Right hindlimb (tissue), 1 donor: ENCODE data around the gene MIGA1.
"Not testable (repeated sequence)": the region's sequence is repeated elsewhere in the genome, so short reads cannot be mapped to it uniquely, and the experiment has no call there.

Experiments
- DNase-seq: peaks from one replicate; pipeline ENCODE4 v3.0.0-alpha.2; 2018

The MIGA1 gene

DNA sequence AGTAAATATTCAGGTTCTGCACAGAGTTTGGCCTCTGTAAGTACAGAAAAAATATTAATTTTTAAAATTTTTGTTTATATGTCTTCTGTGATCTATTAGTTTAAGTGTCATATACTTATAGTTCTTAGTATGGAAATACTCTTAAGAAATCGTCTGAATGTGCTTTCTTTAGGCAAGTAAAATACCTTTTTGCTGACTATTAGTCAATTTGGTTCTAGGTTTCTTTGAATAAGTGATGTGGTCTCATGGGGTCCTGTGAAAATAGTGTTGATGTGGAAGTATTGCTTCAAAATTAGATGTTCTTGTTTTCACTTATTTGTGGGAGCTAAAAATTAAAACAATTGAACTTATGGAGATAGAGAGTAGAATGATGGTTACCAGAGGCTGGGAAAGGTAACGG lies 23.9 kb downstream of the MIGA1 start:
- DNase-seq: no peak

DNA sequence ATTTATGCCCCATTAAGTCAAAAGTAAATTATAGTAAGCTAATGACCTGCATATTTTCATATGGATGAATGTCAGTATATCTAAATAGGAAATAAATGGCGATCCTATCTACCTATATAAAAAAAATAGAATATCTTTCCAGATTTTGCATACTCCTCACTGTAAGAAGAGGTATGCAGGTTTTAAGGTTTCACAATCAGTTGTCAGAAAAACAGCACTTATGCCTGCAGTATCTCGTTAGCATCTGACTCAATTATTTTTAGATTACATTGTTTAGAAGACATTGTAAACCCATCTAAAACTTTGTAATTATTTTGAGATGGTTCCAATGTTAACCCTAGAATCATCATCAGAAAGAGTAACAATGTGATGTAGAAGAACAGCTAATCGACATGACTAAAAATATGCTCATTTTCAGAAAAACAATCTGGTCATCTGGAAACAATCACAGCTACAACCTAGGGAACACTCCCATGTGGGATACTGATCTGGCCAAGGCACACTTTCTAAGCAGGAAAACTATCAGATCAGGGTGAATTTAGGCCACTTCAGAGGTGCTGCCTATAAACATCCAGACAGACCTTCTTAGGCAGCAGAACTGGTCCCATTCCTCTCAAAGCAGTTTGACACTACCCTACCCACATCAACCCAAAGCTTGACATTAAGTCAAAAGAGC lies 30.5 kb downstream of the MIGA1 start:
- not testable (repeated sequence) for DNase-seq

DNA sequence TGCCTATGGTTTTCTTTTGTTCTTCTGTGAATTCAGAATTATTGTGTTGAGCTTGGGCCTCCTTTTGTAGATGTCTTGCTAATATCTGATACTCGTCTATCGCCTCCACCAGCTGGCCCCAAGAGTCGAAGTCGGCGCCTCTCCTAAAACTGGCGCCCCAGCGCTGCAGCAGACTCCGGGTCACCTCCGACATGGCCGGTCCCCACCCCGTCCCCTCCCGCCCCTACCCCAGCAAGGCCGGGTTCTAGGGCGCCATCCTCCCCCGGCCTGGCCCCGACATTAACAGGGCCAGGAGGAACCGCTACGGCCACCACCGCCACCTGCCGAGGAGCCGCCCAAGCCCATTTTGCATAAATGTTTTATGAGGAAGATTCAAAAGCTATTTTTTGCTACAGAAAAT lies 32.1 kb downstream of the MIGA1 start:
- not testable (repeated sequence) for DNase-seq

- DNase-seq: no peak
Measured at GRCh38 chr1:77817368-77818209, 38.1 kb downstream of the MIGA1 start.

DNA sequence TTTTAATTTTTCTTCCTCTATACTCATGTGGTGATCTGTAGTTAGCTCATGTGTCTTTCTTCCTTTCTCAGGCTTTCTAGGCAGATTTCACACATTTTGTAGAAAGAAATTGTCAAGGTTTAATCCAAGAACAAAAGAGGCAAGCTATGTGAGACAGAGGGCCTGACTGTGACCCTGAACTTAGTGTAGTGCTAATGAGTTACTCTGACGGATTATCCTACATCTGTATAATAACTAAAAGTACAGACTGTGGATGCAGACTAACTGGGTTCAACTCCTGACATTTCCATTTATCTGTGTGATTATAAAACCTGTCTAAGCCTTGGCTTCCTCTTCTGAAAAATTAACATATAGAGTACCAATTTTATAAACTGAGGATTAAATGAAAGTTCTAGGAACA lies 40.7 kb downstream of the MIGA1 start:
- no peak for DNase-seq

DNA sequence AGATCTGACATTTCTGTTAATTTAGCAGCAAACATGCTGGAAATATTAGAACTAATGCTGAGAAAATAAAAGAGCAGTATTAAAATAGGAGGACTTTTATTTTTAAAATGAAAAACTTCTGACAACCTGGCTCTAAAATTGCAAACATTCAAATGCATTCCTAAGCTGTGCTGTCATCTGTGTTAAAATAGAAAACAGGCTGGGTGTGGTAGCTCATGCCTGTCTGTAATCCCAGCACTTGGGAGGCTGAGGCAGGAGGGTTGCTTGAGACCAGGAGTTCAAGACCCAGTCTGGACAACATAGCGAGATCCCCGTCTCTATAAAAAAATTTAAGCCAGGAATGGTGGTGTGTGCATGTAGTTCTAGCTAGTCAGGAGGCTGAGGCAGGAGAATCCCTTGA lies 44.6 kb downstream of the MIGA1 start:
- no peak for DNase-seq

GRCh38 chr1:77824694-77825093 lies 45.2 kb downstream of the MIGA1 start:
- no peak for DNase-seq

GRCh38 chr1:77825131-77825709 lies 45.8 kb downstream of the MIGA1 start:
- DNase-seq: no peak

DNA sequence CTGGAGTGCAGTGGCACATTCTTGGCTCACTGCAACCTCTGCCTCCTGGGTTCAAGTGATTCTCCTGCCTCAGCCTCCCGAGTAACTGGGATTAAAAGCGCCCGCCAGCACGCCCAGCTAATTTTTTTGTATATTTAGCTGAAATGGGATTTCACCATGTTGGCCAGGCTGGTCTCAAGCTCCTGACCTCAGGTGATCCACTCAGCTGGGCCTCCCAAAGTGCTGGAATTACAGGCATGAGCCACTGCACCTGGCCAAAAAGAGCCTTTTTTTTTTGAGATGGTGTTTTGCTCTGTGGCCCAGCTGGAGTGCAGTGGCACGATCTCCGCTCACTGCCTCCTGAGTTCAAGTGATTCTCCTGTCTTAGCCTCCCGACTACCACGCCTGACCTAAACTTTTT lies 47.4 kb downstream of the MIGA1 start:
- not testable (repeated sequence) for DNase-seq

DNA sequence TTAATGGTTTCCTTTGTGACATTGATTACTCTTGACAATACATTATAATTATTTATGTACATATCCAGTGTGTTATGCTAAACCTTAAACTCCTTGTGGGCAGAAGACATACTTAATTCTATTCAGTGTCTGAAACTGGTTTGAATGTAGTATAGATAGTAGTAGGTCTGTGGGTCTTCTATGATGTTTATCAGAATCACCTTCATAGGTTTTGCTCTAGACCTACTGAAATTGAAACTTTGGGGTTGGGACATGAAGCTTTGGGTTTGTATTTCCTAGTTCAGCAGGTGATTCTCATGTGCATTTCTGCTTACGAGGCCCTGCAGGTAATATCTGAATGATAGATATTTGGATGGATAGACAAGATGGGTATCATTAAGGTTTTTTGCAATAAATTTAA lies 48.6 kb downstream of the MIGA1 start:
- no peak for DNase-seq

GRCh38 chr1:77829851-77830250 lies 50.4 kb downstream of the MIGA1 start:
- DNase-seq: no peak

GRCh38 chr1:77830946-77831345 lies 51.5 kb downstream of the MIGA1 start:
- no peak for DNase-seq

- DNase-seq: no peak
Measured at GRCh38 chr1:77831566-77831965, 52.1 kb downstream of the MIGA1 start.

DNA sequence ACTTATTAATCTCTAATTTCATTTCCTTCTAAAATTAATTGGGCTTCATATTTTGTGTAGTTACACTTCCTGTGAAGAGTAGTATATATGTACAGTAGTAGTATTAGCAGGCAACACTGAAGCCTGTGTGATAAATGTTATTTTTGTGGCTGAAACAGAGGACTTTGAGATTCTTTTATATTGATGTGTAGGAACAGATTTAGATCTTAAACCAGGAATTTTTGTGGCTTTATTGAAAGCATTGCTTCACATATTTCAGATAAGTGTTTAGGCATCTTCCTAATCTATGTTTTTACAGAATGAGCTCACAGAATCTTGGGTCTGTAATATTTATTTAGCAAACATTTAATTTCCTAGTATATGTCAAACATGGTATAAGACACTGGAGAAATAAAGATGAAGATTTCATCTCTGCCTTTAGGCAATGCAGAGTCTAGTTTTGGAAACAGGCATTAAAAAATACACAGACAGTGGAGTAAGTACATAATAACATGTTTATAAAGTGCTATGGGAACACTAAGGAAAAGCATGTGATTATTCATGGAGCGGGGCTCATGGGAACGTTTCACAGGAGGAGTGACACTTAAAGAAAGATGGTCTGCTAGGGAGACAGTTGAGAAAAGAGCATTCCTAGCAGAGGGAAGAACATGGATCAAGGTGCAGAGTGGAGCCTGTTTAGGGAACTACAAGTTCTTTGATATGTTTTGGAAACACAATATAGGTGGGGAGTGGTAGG lies 52.7 kb downstream of the MIGA1 start:
- peak; percentile 62 for DNase-seq

DNA sequence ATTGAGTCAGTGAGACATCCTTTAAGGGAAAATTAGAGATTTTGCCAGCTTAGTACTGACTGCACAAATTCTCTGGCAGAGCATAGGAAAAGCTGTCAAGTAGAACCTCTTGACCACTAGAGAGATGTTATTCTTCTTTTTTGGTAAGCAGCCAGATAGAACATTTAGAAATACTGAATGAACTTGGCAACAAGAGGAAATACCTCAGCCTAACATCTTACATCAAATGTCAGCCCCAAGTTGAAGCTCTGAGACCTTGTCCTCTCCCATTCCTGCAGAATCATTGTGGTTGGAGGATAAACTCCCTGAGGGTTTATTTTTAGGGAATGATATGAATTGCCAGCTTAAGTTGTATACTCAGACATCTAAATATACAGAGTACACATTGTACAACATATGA lies 53.5 kb downstream of the MIGA1 start:
- no peak for DNase-seq

DNA sequence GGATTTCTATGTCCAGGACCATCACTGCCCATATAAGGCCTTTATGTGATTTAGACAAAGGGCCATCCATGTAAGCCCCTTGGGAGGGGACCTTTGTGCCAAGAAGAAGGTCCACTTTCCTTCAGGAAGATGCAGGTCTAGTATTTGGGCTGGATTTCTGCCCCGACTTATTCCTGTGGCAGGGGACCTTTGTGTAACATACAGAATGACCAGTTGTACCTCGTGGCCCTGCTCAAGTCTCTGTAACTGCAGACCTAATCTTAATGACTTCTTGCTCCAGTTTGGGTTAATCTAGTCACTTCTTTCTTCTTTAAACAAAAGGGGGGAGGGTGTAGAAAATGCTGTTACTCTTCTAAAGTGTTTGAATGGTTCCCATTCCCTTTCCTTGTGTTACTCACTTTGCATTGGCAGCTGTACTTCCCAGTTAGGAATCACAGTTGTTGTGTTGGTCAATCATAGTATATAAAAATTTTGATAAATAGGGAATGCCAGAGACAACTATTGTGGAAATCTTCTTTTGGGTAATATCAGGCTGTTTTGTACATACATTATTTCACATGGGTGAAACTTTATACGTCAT lies 54.2 kb downstream of the MIGA1 start:
- no peak for DNase-seq

GRCh38 chr1:77834771-77835334 lies 55.4 kb downstream of the MIGA1 start:
- DNase-seq: peak; percentile 61

DNA sequence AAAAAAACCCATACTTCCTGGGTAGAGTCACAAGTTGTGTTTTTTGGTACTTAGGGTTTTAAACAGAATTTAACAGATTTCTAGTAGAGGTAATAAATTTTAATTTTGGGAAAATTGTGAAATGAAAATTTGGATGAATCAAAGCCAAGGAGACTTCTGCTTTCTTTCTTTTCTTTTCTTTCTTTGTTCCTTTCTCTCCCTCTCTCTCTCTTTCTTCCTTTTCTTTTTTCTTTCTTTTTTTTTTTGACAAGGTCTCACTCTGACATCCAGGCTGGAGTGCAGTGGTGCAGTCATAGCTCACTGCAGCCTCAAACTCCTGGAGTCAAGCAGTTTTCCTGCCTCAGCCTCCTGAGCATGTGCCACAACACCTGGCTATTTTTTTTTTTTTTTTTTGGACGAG lies 62.1 kb downstream of the MIGA1 start:
- DNase-seq: no peak

GRCh38 chr1:77845951-77846350 lies 66.5 kb downstream of the MIGA1 start:
- peak; percentile 60 for DNase-seq

- DNase-seq: no peak
Measured at GRCh38 chr1:77846966-77847365, 67.5 kb downstream of the MIGA1 start.

DNA sequence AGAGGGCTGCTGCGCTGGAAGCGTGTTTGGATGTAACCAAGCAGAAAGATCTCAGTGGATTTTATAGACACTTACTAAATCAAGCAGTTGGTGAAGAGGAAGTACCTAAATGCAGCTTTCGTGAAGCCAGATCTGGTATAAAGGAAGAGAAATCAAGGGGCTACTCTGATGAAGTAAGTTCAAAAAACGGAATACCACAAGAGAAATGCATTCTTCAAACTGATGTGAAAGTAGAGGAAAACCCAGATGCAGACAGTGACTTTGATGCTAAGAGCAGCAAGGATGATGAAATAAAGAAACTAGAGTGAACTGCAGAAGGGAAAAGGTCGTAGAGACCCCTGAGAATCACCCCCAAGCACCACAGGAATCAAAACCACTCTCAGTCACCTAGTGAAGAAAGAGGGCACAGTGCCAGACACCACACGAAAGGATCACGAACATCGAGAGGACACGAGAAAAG lies 68.2 kb downstream of the MIGA1 start:
- no peak for DNase-seq

DNA sequence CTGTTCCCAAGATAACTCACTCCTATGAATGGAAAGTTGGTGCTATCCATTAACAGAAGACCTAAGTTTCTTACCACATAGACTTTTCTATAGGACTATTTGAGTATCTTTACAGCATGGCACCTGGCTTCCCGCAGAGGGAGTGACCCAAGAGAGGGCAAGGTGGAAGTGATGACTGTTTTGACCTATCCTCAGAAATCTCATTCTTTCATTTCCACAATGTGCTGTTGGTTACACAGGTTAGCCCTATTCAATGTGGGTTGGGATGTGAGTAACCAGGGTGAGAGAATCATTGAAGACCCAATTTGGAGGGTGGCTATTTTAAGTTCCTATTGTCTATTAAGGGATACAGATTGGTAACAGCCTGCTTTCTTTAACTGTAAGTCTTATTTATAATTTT lies 70.6 kb downstream of the MIGA1 start:
- no peak for DNase-seq

GRCh38 chr1:77857552-77857951 lies 78.1 kb downstream of the MIGA1 start:
- DNase-seq: no peak
